ENCODE data around the gene BUD23.
"Not testable (repeated sequence)": the region's sequence is repeated elsewhere in the genome, so short reads cannot be mapped to it uniquely, and the experiment has no call there.

The BUD23 gene

GRCh38 chr7:73719806-73720169 is 36.4 kb downstream of the BUD23 start:
- DNase-seq = no peak

GRCh38 chr7:73720443-73720842 is 37.0 kb downstream of the BUD23 start:
- DNase-seq = not testable (repeated sequence)

GRCh38 chr7:73721377-73721817 is 38.0 kb downstream of the BUD23 start:
- DNase-seq = no peak

- not testable (repeated sequence) for DNase-seq
These were observed 38.8 kb downstream of the BUD23 start for GRCh38 chr7:73722182-73722581.

GRCh38 chr7:73722785-73723184 is 39.4 kb downstream of the BUD23 start:
- DNase-seq = no peak

GRCh38 chr7:73723813-73724212 is 40.4 kb downstream of the BUD23 start:
- no peak for DNase-seq

- DNase-seq = no peak
These were observed 42.7 kb downstream of the BUD23 start for GRCh38 chr7:73726083-73726466.

GRCh38 chr7:73727952-73728351 is 44.6 kb downstream of the BUD23 start:
- no peak for DNase-seq

GRCh38 chr7:73728551-73728950 is 45.2 kb downstream of the BUD23 start:
- no peak for DNase-seq

GRCh38 chr7:73730485-73730884 is 47.1 kb downstream of the BUD23 start:
- no peak for DNase-seq

- no peak for DNase-seq
These were observed 49.0 kb downstream of the BUD23 start for GRCh38 chr7:73732397-73732796.

GRCh38 chr7:73734619-73735527 is 51.5 kb downstream of the BUD23 start:
- peak; percentile 91 for DNase-seq

GRCh38 chr7:73735528-73735905 is 52.1 kb downstream of the BUD23 start:
- no peak for DNase-seq

- no peak for DNase-seq
These were observed 53.5 kb downstream of the BUD23 start for GRCh38 chr7:73736885-73737284.

GRCh38 chr7:73737491-73738219 is 54.3 kb downstream of the BUD23 start:
- DNase-seq = no peak

- peak; percentile 72 for DNase-seq
These were observed 54.8 kb downstream of the BUD23 start for GRCh38 chr7:73738220-73738611.

GRCh38 chr7:73738612-73739386 is 55.4 kb downstream of the BUD23 start, which contains the start of gene ABHD11:
TSS of gene ABHD11 (minus strand) at chr7:73738802. CDS start at chr7:73738770, 32 bp downstream.
- peak; percentile 98 for DNase-seq

GRCh38 chr7:73739387-73739767 is 56.0 kb downstream of the BUD23 start:
- no peak for DNase-seq

GRCh38 chr7:73740212-73740611 is 56.8 kb downstream of the BUD23 start:
- DNase-seq = no peak

GRCh38 chr7:73740771-73741170 is 57.4 kb downstream of the BUD23 start:
- DNase-seq = no peak

- DNase-seq = no peak
These were observed 58.2 kb downstream of the BUD23 start for GRCh38 chr7:73741600-73741999.

- DNase-seq = no peak
These were observed 58.9 kb downstream of the BUD23 start for GRCh38 chr7:73742338-73742752.
